Right cardiac atrium (tissue), 5 donors: Measurements from ENCODE around the gene LARP4B. TPM values are rescaled to one million over a fixed set of nuclear protein-coding genes. Genes with fewer than 3 reads are reported as not detected.

Experiments
- ATAC-seq, 2 donors: fragments of 200-7000 bp; cut with Tn5 transposase; one replicate each; pipeline versions ENCODE4 v1.8.0 to v1.9.1; 2020; ENCODE audit warnings: moderate library complexity in 2 of 2, mild to moderate bottlenecking in 1 of 2
- DNase-seq, 3 donors: peaks; one replicate each; pipeline ENCODE4 v3.0.0-alpha.2; 2020
- H3K27ac ChIP-seq: one replicate; pipeline ENCODE4 v1.5.1; 2013; ENCODE audit warnings: mild to moderate bottlenecking, low read length, control low read depth, moderate library complexity
- H3K27me3 ChIP-seq: one replicate; pipeline ENCODE4 v1.6.1; 2013; ENCODE audit not compliant: control insufficient read depth, insufficient read depth
- H3K4me1 ChIP-seq: one replicate; pipeline ENCODE4 v1.6.1; 2013; ENCODE audit warnings: low read length; ENCODE audit not compliant: control insufficient read depth, insufficient read depth
- H3K4me3 ChIP-seq: one replicate; pipeline ENCODE4 v1.5.1; 2013; ENCODE audit warnings: low read length, control low read depth
- H3K9me3 ChIP-seq: one replicate; pipeline ENCODE4 v1.6.1; 2013; ENCODE audit warnings: low read length; ENCODE audit not compliant: control insufficient read depth
- WGBS: extraction: QIAGEN DNeasy Blood & Tissue Kit; methylation state at CpG from one replicate; pipeline ENCODE4 v1.1.7; 2013; 5-methylcytosine and 5-hydroxymethylcytosine counted together
- intact Hi-C, 4 donors: fragments of 100-400 bp; cut with DNase I; formaldehyde crosslinking; loops; one replicate each; pipeline versions ENCODE4 v1.11.0 to v1.14.0; 2022 to 2023
- polyA plus RNA-seq: library from polyadenylated mRNA; stranded (reverse); fragments of 200-250 nt; gene quantifications from one replicate; pipeline ENCODE4 v1.2.3, GENCODE V29; 2013
- total RNA-seq, 4 donors: library from RNA; stranded (reverse); fragmentation: NEBNext Ultra II Directional; extraction: Animal tissue kit (Norgen Biotek cat#: 25700); gene quantifications; one replicate each; pipeline ENCODE4 v1.2.1, GENCODE V29; 2021
- donor health status: healthy with polysubstance abuse.
- donor health status: DM: no; HTN: yes; CAD: no.
- donor health status: DM: no; HTN: no; CAD: no.
- donor health status: DM: no; HTN: yes; CAD: no; lungs with severe emphysema.
- donor health status: DM: yes; HTN: yes; CAD: no.

Gene LARP4B
- total and polyA plus RNA-seq, 5 donors, result 12.1 to 59.3 (median 49.2) TPM

GRCh38 chr10:816091-816477, 115.4 kb downstream of the LARP4B start:
- peaks cover 4% of the 10 kb centered on the region for H3K4me1 ChIP-seq
- no peak overlapping the region for H3K27ac ChIP-seq
- intact Hi-C loops, result loop anchor here in 2 of 4 donors (5.0 to 10.0 kb wide), 2 partner anchors 116 to 321 kb away; partner anchors contain the start of gene LARP4B (in 1 of the 2)
- no peaks in the 10 kb centered on the region for H3K27me3 ChIP-seq
- H3K9me3 ChIP-seq, result no peaks in the 10 kb centered on the region
- ATAC-seq (no peak), DNase-seq (no peak)
- WGBS, result 91% methylated on average over 6 of the region's 6 CpGs
- H3K4me3 ChIP-seq, result no peak overlapping the region

- no peak for ATAC-seq
- intact Hi-C loops, result loop anchor here in 2 of 4 donors (5.0 to 10.0 kb wide), 2 partner anchors 117 to 321 kb away; partner anchors contain the start of gene LARP4B (in 1 of the 2)
Measured at GRCh38 chr10:815338-816090, 116.0 kb downstream of the LARP4B start.

GRCh38 chr10:814536-815302, 116.8 kb downstream of the LARP4B start:
- intact Hi-C loops, result loop anchor here in 2 of 4 donors (5.0 to 10.0 kb wide), 2 partner anchors 118 to 320 kb away; partner anchors contain the start of gene LARP4B (in 1 of the 2)
- WGBS, result 94% methylated on average over 34 of the region's 34 CpGs
- Histone ChIP-seq H3K4me3 (no peak overlapping the region), H3K27ac (no peak overlapping the region), H3K27me3 (no peaks in the 10 kb centered on the region), H3K9me3 (no peaks in the 10 kb centered on the region), H3K4me1 (peaks cover 4% of the 10 kb centered on the region)
- no peak for ATAC-seq
- DNase-seq, result no peak

More at GRCh38 chr10:815338-816090, 116.0 kb downstream of the LARP4B start:
- Histone ChIP-seq H3K9me3 (no peaks in the 10 kb centered on the region), H3K4me3 (no peak overlapping the region), H3K4me1 (peaks cover 4% of the 10 kb centered on the region), H3K27me3 (no peaks in the 10 kb centered on the region), H3K27ac (no peak overlapping the region)
- no peak for DNase-seq
- WGBS, result 93% methylated on average over 19 of the region's 19 CpGs

GRCh38 chr10:813286-813685, 118.2 kb downstream of the LARP4B start:
- Histone ChIP-seq H3K9me3 (no peaks in the 10 kb centered on the region), H3K27ac (no peak overlapping the region), H3K27me3 (no peaks in the 10 kb centered on the region), H3K4me1 (peaks cover 4% of the 10 kb centered on the region), H3K4me3 (no peak overlapping the region)
- DNase-seq (no peak), ATAC-seq (no peak)
- intact Hi-C loops, result loop anchor here in 1 of 4 donors (10.0 kb wide), 1 partner anchor 318 kb away; no protein-coding TSS in a partner anchor
- 92% methylated on average over 6 of the region's 6 CpGs for WGBS

GRCh38 chr10:812787-813186, 118.7 kb downstream of the LARP4B start:
- H3K4me3 ChIP-seq, result no peak overlapping the region
- H3K4me1 ChIP-seq, result peaks cover 1% of the 10 kb centered on the region
- WGBS, result 95% methylated on average over 19 of the region's 19 CpGs
- ATAC-seq (no peak), DNase-seq (peak in 1 of 3 donors; percentile 59)
- H3K27me3 ChIP-seq, result no peaks in the 10 kb centered on the region
- no peaks in the 10 kb centered on the region for H3K9me3 ChIP-seq
- no peak overlapping the region for H3K27ac ChIP-seq
- intact Hi-C loops, result loop anchor here in 1 of 4 donors (10.0 kb wide), 1 partner anchor 318 kb away; no protein-coding TSS in a partner anchor

- ATAC-seq, result no peak
- Histone ChIP-seq H3K27ac (no peak overlapping the region), H3K9me3 (no peaks in the 10 kb centered on the region), H3K4me3 (no peak overlapping the region), H3K4me1 (no peaks in the 10 kb centered on the region), H3K27me3 (no peaks in the 10 kb centered on the region)
- 89% methylated on average over 9 of the region's 9 CpGs for WGBS
- intact Hi-C loops, result loop anchor here in 1 of 4 donors (10.0 kb wide), 1 partner anchor 317 kb away; no protein-coding TSS in a partner anchor
- no peak for DNase-seq
Measured at GRCh38 chr10:811379-812175, 119.9 kb downstream of the LARP4B start.

GRCh38 chr10:810351-810846, 121.1 kb downstream of the LARP4B start:
- no peaks in the 10 kb centered on the region for H3K4me1 ChIP-seq
- no peak overlapping the region for H3K27ac ChIP-seq
- DNase-seq (no peak), ATAC-seq (peak in 1 of 2 donors; percentile 46)
- no peaks in the 10 kb centered on the region for H3K27me3 ChIP-seq
- WGBS, result 76% methylated on average over 16 of the region's 16 CpGs
- no peak overlapping the region for H3K4me3 ChIP-seq
- intact Hi-C loops, result loop anchor here in 1 of 4 donors (10.0 kb wide), 1 partner anchor 316 kb away; no protein-coding TSS in a partner anchor
- no peaks in the 10 kb centered on the region for H3K9me3 ChIP-seq

- Histone ChIP-seq H3K9me3 (no peaks in the 10 kb centered on the region), H3K27me3 (no peaks in the 10 kb centered on the region), H3K4me3 (no peak overlapping the region), H3K27ac (no peak overlapping the region), H3K4me1 (no peaks in the 10 kb centered on the region)
- peak; percentile 78 for ATAC-seq
- intact Hi-C loops, result loop anchor here in 1 of 4 donors (10.0 kb wide), 1 partner anchor 315 kb away; no protein-coding TSS in a partner anchor
- DNase-seq, result peak in 2 of 3 donors; percentile 72 to 73
- 73% methylated on average over 29 of the region's 29 CpGs for WGBS
Measured at GRCh38 chr10:809671-810350, 121.7 kb downstream of the LARP4B start.

- WGBS, result 91% methylated on average over 9 of the region's 9 CpGs
- DNase-seq, result no peak
- no peaks in the 10 kb centered on the region for H3K9me3 ChIP-seq
- ATAC-seq, result no peak
- no peaks in the 10 kb centered on the region for H3K27me3 ChIP-seq
- intact Hi-C loops, result no loop called here
- H3K27ac ChIP-seq, result no peak overlapping the region
- H3K4me3 ChIP-seq, result no peak overlapping the region
- H3K4me1 ChIP-seq, result no peaks in the 10 kb centered on the region
Measured at GRCh38 chr10:807958-808353, 123.5 kb downstream of the LARP4B start.
